HG02610 (cell line): ENCODE results near the gene MAFB.
A peak's percentile ranks its signal among the peaks of the same experiment; 100 is the strongest.

Source experiments
- ATAC-seq: cut with Tn5 transposase; IDR thresholded peaks from one replicate; pipeline ENCODE4 v1.9.1; 2021; ENCODE audit warnings: mild to moderate bottlenecking, moderate library complexity; ENCODE audit not compliant: unreplicated experiment

Gene MAFB

DNA sequence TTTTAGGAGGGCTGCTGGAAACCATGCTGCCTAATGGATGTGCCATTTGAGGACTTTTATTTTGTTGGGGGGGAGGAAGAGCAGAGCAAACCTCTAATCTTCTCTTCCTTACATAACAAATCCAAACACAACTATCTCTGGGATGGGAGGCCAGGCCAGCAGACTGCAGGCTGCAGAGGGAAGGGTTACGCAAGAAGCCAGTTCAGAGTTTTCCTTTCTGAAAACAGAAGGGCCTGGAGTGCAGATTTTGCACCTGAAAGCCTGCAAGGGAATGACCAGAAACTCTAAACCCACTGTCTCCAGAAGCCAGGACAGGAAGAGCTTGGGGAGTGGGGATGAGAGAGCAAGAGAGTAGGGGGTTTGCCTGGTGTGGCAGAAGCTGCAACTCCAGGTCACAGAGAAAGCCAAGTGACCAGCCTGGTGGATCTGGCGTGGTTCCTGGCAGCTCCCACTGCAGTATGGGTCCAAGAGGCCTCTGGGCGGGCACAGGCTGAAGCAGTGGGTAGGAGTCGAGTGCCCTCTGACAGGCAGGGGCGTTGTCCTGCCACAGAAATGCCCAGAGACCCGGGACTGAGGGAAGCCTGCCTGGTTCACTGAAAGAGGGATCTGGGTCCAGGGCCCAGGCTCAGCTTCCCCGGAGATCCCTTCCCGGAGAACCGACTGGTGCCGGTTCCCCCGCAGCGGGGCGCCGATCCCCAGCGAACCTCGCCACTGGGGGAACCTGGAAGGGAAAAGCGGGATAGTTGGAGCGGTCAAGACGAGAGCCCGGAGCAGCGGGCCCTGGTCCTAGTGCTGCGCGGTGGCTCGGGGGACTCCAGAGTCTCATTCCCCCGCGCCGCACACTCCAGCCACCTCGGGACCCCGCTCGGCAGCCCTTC lies 6.7 kb downstream of the MAFB start:
- ATAC-seq: no peak

DNA sequence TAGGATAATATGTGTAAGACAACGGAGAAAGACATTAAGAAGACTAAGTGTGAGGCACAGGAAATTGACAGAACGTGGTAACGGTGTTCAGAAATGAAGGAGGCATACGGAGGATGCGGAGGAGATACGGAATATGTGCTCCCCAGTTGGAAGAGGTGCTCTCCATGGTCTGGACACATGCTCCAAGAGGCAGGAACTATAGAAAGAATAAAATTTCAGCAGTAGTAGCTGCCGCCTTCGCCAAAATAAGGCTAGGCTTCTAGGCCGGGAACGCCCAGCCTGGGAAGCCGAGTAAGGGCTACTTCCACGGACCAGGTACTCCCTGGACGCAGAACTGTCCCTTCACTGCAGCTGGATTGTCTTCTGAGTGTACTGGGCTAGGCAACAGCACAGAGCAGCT lies 7.4 kb downstream of the MAFB start:
- ATAC-seq: no peak

DNA sequence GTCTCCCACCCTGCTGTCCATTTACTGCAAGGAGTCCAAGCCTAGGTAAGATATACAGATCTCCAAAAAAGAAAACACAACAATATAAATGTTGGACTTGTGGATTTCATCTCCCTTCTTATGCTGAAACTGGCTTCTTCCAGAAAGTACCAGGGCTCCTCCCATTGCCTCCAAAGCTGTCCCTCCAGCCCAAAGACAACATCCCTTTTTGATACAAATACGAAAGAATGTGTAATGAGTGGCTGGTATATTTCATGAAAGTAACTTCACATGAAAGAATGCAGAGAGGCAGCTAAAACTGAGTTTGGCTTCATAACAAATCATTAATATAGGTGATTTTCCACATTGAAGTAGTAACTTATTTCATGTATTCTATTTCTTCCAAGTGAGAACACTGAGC lies 7.9 kb downstream of the MAFB start:
- ATAC-seq: no peak

DNA sequence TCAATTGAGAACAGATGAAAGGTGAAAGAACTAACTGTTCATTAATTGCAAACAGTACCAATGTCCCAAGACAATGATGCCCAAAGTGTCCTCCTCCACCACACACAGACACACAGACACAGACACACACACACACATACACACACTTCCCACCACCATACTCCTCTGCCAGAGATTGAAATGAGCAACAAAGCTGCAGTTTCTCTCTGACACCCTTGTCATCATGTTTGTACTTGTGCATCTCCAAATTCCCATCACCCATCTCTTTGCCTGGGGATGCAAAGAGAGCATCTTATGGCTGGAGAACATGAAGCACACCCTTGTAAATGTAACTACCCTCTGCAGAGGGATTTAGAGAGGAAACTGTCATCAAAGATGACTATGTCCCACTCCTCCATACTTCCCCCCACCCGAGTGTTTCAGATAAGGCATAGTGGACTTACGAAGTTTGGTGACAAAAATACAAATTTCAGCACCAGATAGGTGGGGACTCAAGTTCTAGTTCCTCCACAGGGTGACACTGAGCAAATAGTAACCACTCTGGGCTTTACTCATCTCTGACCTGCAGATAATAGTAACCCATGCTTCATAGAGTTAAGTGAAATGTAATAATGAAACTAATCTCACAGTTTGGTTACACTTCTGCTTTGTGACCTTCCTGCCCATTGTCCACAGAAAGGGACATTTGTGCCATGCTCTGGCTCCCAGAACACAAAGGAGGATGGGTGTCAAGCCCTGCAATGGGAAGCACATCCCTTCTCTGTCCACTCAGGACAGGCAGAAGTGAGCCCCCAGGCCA lies 8.7 kb downstream of the MAFB start:
- ATAC-seq: peak; percentile 78

DNA sequence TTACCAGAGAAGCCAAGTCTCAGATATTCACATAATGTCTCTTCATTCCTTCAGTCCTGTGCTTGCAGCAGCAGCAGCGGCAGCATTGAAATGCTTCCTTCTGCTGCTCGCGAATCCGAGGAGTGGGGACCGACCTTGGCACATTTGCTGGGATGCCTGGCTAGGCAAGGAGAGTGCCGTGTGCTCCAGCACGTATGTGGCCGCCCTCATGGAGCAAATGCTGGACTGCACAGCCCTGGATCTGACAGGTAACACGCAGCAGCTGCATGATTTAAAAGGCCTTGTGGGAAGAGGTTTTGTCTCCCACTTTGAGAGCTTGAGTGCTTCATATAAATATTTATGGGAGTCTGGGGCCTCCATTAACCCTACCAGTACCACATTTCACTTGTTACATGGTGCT lies 9.9 kb downstream of the MAFB start:
- ATAC-seq: no peak

- no peak for ATAC-seq
These were observed 10.7 kb downstream of the MAFB start for GRCh38 chr20:40678286-40678875.

GRCh38 chr20:40677343-40677924 lies 11.6 kb downstream of the MAFB start:
- no peak for ATAC-seq

DNA sequence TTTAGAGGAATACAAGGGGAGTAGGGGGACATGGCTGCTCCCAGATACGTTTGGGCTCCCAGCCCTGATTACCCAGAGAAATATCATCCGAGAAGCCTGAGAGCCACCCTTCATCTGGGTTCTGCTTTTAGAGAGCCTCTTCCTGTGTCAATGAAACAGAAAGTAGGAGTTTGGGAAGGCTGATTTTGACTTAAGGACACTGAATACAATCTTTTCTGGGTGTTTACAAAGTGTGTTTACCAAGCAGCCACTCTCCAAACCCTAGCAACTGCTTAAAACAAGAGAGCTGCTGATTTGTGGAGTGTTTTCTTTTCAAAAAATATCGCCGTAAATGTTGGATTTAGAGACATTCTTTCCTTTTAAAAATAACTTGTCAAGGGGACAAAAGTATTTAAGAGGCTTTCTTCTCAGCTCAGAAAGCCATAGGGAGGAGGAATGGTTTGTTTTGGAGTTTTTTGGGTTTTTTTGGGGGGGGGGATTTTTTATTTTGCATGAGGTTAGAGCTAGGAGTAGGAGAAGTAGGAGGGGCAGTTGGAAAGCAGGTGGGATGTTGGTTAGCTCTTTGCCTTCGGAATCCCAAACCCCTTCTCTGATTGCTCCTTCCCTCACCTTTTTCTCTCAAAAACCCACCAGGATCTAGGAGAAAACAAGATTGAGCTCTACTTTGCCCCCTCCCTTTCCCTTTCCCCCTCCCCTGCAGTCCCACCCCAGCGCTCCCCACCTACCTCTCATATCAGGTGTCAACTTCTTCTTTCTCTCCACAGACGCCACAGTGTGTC lies 12.4 kb downstream of the MAFB start:
- no peak for ATAC-seq

- ATAC-seq: no peak
These were observed 13.3 kb downstream of the MAFB start for GRCh38 chr20:40675599-40676221.

- no peak for ATAC-seq
These were observed 15.6 kb downstream of the MAFB start for GRCh38 chr20:40673442-40673841.

DNA sequence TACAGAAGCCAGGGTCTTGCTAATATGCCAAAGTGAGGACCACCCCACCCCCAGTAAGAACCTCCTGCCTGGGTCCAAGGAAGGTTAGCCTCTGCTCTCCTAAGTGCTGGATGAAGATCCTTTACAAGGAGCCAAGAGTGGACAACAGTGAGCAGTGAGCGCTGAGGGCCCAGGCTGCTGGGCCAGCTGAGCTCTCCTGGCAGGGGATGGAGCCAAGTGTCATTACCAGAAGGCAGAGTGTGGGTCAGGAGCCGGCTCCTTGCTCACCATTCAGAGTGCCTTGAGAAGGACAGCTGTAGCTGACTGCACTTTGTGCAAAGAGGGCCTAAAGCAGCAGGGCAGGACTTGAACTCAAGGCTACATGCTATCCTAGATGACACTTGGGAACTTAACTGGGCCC lies 16.9 kb downstream of the MAFB start:
- ATAC-seq: no peak

DNA sequence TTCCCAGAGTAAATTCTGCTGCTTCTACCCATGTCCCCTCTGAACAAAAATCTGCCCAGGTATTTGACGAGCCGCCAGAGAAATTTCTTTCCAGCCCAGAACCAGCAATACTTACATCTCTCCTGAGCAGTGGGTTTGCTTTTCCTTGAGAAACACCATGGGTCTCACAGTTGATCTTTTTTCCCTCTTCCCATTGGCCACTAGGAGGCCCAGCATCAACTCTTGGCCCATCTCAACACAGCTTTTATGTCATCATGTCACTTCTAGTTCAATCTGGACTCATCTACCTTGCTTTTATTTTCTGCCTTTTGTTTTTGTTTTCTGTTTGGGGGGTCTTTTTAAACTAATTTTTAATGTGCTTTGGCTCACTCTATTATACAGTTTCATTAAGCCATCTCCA lies 18.8 kb downstream of the MAFB start:
- no peak for ATAC-seq

GRCh38 chr20:40669692-40670091 lies 19.3 kb downstream of the MAFB start:
- no peak for ATAC-seq

DNA sequence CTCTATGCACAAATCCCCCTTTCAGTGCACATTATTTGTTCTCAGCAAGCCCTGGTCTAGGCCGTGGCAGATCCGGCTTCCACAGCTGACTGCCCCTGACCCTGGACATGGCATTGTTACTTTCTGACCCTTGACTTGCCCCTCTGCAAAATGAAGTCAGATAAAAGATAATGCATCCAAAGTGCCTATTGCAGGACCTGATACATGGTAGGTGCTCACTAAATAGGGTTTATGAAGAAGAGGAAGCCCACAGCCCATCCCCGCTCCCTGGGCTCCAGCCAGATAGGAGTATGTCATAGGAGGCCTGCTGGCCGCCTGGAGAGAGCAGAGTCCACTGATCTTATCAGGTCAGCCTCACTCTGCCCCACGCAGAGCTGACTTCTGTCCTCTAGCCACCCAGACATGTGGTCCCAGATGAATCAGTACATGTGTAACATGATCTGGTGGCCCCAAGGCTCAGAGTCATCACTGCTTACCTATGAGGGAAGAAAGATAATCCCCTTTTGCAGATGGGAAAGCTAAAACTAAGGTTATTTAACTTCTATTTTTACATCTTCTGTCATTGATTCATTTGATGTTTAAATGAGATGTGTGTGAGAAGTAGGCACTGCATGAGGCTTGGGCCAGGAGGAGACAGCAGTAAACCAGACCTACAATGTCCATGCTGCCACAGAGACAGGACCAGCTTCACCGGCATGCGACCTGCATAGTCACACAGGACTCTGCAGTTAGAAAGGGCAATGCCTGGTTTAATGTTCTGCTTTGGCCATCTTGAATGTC lies 20.4 kb downstream of the MAFB start:
- ATAC-seq: no peak

DNA sequence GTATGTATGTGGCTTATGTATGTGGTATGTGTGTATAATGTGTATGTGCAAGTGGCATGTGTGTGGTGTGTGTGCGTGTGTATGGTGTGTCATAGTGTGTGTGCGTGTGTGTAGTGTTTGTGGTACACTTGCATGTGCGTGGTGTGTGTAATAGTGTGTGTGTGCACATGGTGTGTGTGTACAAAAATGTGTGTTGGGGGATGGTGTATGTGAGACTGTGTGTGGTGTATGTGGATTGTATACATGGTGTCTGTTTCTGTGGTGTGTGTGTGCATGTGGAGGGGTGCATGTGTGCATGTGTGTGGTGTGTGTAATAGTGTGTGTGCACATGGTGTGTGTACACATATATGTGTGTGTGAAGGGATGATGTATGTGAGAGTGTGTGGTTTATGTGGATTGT lies 21.5 kb downstream of the MAFB start:
- ATAC-seq: no peak

DNA sequence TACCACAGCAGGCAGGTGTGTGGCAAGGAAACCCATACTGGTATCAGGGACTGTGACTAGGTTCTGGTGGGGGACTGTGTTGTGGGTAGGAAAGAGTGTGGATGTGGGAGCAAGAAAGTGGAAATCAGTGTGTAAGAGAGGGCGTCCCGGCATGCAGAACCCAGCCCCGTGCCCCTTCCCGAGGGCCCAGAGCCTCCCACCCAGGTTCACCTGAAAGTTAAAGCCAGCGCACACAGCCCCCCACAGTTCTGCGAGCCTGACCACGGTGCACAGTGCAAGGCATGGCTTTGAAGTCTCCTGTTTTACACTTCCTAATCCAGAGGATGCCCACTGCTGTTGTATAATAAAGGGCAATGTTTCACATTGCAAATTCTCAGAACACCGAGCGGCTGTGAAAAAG lies 22.7 kb downstream of the MAFB start:
- no peak for ATAC-seq

DNA sequence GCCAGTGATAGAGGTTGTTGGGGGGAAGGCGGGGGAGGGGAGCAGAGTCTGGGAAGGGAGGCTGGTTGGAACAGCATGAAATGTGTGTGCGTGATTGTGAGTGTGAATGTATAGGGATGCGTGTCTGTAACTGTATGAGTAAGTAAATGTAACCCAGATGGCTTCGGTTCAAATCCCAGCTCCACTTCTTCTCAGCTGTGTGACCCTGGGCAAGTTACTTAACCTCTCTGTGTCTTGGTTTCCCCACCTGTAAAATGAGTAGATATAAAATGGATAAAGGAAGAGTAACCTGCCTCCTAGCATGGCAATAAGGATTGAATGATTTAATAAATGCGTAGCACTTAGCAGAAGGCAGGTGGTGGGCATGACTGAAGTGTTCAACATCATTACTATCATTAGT lies 24.1 kb downstream of the MAFB start:
- ATAC-seq: no peak

- ATAC-seq: no peak
These were observed 24.8 kb downstream of the MAFB start for GRCh38 chr20:40663991-40664880.
